Stimulated activated CD8-positive, alpha-beta memory T cell treated with anti-CD3 and anti-CD28 coated beads, Interleukin-2, amount 100 ng/mL, for 48 hours (primary cell): ENCODE data around the gene PTGIS.

Source experiments
- DNase-seq, 2 donors: peaks; one replicate each; pipeline ENCODE4 v3.0.0-alpha.2; 2020; ENCODE audit warnings: low read depth in 2 of 2

The PTGIS gene

GRCh38 chr20:49529470-49529869 lies 38.5 kb downstream of the PTGIS start:
- no peak for DNase-seq

- no peak for DNase-seq
Observed at GRCh38 chr20:49526568-49526967, 41.4 kb downstream of the PTGIS start.

GRCh38 chr20:49526056-49526455 lies 41.9 kb downstream of the PTGIS start:
- no peak for DNase-seq

- DNase-seq: no peak
Observed at GRCh38 chr20:49523767-49524360, 44.1 kb downstream of the PTGIS start.

GRCh38 chr20:49521356-49521755 lies 46.6 kb downstream of the PTGIS start:
- no peak for DNase-seq

GRCh38 chr20:49519777-49520359 lies 48.1 kb downstream of the PTGIS start:
- DNase-seq: no peak

- DNase-seq: no peak
Observed at GRCh38 chr20:49519212-49519712, 48.7 kb downstream of the PTGIS start.

GRCh38 chr20:49518576-49518975 lies 49.4 kb downstream of the PTGIS start:
- DNase-seq: no peak

GRCh38 chr20:49517805-49518100 lies 50.2 kb downstream of the PTGIS start:
- DNase-seq: no peak

- no peak for DNase-seq
Observed at GRCh38 chr20:49516916-49517804, 50.8 kb downstream of the PTGIS start.

GRCh38 chr20:49515586-49515985 lies 52.4 kb downstream of the PTGIS start:
- no peak for DNase-seq

GRCh38 chr20:49513517-49513916 lies 54.4 kb downstream of the PTGIS start:
- no peak for DNase-seq

GRCh38 chr20:49513009-49513408 lies 54.9 kb downstream of the PTGIS start:
- DNase-seq: no peak

GRCh38 chr20:49511788-49512525 lies 56.0 kb downstream of the PTGIS start:
- no peak for DNase-seq

- DNase-seq: no peak
Observed at GRCh38 chr20:49510562-49511122, 57.3 kb downstream of the PTGIS start.

- no peak for DNase-seq
Observed at GRCh38 chr20:49508435-49509199, 59.3 kb downstream of the PTGIS start.

GRCh38 chr20:49507741-49508434 lies 60.0 kb downstream of the PTGIS start:
- DNase-seq: no peak

GRCh38 chr20:49505518-49505917 lies 62.4 kb downstream of the PTGIS start:
- no peak for DNase-seq

- no peak for DNase-seq
Observed at GRCh38 chr20:49503176-49503575, 64.8 kb downstream of the PTGIS start.

GRCh38 chr20:49501917-49502316 lies 66.0 kb downstream of the PTGIS start:
- DNase-seq: no peak

- DNase-seq: no peak
Observed at GRCh38 chr20:49497398-49497669, 70.6 kb downstream of the PTGIS start.
